Renal cortex interstitium (tissue), 11 donors: Measurements from ENCODE around the gene ATG2B. TPM values are rescaled to one million over a fixed set of nuclear protein-coding genes. Genes with fewer than 3 reads are reported as not detected.
A peak's percentile ranks its signal among the peaks of the same experiment; 100 is the strongest.

Experiments used
- DNase-seq, 11 donors: peaks; one replicate each; pipeline ENCODE4 v3.0.0-alpha.2; 2013; ENCODE audit warnings: low read depth in 9 of 11, low spot score in 4 of 11; ENCODE audit errors: extremely low read depth in 1 of 11
- polyA plus RNA-seq, 3 donors: library from polyadenylated mRNA; unstranded; fragments of 120-200 nt; gene quantifications; one replicate each; pipeline ENCODE4 v1.2.1, GENCODE V29; 2013; ENCODE audit not compliant: insufficient read length in 3 of 3

The ATG2B gene
- polyA plus RNA-seq, 3 donors: 30.4 to 49.9 (median 31.4) TPM

DNA sequence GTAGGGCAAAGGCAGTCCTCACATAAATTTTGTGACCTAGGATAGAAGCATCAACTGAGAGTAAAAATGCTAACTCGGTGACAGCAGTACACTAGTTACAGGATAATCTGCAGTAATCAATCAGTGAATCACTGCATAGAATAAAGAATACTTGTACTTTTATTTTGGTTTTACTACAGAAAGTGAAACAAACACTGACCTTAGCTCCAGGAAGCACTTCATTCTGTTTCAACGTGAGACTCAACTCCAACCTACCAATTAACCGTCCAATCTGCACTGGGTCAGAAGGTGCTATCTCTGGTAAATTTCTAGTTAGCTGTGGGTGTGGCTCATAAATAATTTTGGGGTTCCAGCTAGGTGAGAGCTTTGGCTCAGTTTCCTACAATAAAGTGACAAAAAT, 21.8 kb downstream of the ATG2B start:
- no peak for DNase-seq

GRCh38 chr14:96338551-96338950, 24.6 kb downstream of the ATG2B start:
- DNase-seq: no peak

DNA sequence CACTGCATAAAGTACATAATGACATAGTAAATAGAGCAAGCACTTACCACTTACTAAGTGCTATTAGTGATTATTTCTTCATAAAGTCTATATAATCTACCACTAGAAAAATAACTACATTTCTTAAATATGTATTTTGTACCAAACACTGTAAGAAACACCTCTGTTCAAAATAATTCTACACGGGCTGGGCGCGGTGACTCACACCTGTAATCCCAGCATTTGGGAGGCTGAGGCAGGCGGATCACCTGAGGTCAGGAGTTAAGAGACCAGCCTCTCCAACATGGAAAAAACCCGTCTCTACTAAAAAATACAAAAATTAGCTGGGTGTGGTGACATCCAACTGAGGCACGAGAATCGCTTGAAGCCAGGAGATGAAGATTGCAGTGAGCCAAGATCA, 38.9 kb downstream of the ATG2B start:
- DNase-seq: no peak

DNA sequence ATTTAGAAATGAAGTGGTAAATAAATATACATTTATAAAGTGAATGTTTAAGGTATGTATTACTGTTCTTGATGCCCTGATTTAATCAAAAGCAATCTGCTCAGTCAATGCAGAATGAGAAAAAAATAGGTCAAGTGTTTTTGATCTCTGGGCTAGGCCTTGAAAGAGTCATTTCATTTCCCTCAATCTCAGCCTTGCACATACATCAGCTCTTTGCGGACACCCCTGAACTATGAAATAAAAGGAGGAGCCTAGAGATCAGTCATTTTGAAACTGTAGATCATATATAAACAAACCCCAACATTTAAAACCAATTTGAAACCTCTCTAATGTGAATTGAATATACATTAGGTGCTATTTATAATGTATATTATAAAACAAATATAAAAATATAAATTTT, 42.5 kb downstream of the ATG2B start:
- no peak for DNase-seq

DNA sequence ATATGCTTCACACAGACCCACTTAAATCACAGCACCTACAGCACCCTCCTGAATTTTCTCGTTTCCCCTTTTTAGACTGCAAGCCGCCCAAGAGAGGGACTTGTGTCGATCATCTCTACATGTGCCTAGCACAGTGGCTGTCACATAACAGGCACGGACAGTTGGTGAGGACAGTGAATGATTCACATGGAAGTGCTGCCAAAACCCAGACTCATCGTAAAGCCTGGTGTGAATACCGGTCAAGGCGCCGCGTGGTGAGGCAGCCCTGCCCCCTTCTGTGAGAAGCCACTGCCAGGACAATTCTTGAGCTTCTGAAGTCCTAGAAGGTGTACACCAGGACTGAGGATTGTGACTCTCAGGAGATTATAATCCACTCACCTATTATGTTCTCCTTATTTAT, 44.3 kb downstream of the ATG2B start:
- no peak for DNase-seq

DNA sequence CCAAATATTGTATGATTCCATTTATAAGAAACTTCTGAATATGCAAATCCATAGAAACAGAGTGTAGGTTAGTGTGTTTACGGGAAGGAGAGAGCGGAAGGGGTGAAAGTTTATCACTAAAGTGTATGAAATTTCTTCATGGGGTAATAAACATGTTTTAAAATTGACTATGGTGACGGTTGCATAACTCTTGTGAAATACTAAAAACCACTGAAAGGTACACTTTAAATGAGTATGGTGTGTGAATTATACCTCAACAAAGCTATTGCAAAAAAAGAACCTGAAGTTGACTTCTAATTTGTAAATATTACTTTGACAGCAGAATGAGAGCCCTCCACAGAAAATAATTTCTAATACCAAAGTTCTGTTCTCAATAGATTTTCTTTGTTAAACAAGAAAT, 47.1 kb downstream of the ATG2B start:
- no peak for DNase-seq

GRCh38 chr14:96310906-96311305, 52.2 kb downstream of the ATG2B start:
- no peak for DNase-seq

DNA sequence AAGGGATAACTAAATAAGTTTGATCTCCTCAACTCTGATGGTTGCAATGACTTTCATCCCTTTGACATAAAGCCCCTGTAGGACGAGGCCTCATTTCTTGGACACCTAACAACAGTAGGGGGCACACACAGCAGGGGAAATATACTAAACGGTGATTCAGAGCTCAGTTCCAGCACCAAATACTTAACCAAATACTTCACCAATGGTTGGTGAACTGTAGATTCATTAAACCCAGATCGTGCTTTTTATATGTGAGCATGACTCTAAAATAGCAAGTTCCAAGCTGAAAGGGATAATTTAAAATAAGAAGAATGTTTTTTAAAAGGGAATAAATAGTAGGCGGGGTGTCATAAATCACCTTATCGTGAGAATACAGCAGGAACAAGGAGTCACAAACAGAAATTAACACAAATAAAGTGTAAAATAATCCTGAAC, 53.2 kb downstream of the ATG2B start:
- DNase-seq: peak in 1 of 11 donors; percentile 5

GRCh38 chr14:96309133-96309895, 53.8 kb downstream of the ATG2B start:
- peak in 5 of 11 donors; percentile 6 to 59 (median 39) for DNase-seq

GRCh38 chr14:96307434-96307833, 55.7 kb downstream of the ATG2B start:
- no peak for DNase-seq

- no peak for DNase-seq
Measured at GRCh38 chr14:96304956-96305355, 58.2 kb downstream of the ATG2B start.

GRCh38 chr14:96303981-96304380, 59.2 kb downstream of the ATG2B start:
- no peak for DNase-seq

DNA sequence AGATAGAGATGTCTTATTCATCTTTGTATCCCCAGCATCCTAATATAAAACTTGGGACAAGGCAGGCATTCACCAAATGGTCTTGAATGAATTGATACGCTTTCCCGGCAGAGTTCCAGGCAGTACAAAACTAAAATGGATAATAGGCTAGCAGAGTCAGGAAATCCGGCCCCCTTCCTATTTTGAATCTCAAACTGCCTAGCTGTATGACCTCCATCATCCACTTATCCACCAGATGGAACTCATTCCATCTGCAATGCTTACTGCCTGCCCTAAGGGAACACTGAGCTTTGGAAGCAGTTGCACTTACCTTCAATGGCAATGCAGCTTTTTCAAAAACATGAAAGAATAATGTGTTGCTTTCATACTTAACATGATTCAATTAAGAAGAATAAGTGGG, 63.7 kb downstream of the ATG2B start:
- DNase-seq: no peak

DNA sequence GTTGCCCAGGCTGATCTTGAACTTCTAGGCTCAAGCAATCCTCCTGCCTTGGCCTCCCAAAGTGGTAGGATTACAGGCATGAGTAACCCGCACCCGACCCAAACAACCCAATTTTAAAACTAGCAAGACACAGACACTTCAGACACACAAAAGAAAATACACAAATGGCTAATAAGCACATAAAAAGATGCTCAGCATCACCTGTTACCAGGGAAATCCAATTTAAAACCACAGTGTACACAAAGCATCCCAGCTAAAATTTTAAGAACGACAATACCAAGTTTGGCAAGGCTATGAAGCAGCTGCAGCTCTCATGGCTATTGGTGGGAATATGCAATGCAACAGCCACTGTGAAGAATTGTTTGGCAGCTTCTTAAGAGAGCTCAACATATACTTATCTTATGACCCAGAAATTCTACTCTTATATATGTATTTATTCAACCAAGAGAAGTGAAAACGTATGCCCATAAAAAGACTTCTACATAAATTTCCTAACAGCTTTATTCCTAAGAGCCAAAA, 65.1 kb downstream of the ATG2B start:
- no peak for DNase-seq

GRCh38 chr14:96297000-96297399, 66.1 kb downstream of the ATG2B start:
- no peak for DNase-seq

- DNase-seq: no peak
Measured at GRCh38 chr14:96294246-96294645, 68.9 kb downstream of the ATG2B start.

DNA sequence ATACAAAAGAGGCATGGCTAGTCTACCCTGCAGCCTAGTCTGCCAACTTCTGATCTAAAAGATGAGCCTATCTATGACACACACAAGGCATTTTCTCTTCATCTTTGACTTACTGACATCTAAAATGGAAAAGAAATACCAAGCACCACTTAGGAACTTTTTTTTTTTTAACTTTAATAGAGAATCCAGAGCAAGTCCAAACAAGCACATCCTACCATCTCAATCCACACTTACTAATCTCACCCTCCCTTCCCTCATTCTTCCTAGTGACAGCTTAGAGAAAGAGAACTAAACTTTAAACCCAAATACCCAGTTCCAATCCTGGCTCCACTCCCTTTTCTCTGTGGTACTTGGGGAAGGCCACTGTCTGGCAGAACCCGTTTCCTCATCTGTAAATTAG, 75.3 kb downstream of the ATG2B start:
- DNase-seq: no peak

DNA sequence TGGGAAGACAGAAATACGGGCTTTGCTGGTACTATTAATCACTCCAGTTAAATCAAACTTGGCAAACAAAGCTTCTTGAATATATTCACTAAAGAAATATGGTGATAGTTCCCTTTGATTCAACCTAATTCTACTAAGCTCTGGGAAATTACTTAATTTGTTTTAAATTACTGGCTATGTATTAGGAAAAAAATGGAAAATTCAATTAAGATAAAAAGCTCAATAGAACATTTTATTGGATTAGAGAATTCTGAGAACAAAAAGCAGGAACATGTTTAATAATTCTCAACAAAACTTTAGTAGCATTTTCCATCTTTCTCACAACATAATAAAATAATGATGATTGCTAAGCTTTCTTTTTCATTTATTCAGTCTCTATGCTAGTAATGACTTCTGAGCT, 76.9 kb downstream of the ATG2B start:
- DNase-seq: no peak

- no peak for DNase-seq
Measured at GRCh38 chr14:96285667-96286066, 77.5 kb downstream of the ATG2B start.

- no peak for DNase-seq
Measured at GRCh38 chr14:96284430-96284829, 78.7 kb downstream of the ATG2B start.

DNA sequence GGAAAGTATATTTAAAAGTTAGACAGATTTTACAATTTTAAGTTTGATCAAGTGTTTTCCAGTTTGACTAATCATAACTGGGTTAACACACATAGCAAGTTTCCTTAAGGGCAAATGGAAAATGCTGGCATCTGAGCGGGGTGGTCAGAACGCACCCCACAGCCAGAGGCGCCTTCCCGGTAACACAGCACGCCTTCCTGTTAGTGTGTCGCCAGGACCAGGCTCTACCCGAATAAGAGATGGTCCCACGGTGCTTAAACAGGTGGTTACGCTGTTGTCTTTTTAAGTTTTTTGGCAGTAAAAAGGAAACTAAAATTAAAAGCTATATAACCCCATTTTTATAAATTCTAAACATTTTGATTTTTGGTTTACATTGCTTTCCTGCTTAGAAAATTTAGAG, 79.1 kb downstream of the ATG2B start:
- DNase-seq: no peak
